Keratinocyte (primary cell): Measurements from ENCODE around the gene CDK17.

ENCODE experiments used
- EZH2 ChIP-seq: IDR thresholded peaks from one replicate; pipeline ENCODE4 v1.6.1; 2012; ENCODE audit warnings: inconsistent platforms, mild to moderate bottlenecking, low read length, moderate library complexity
- TF ChIP-seq, protein P1 (sequence below), 3 experiments: IDR thresholded peaks in 1 of 3; conservative IDR thresholded peaks in 1 of 3; optimal IDR thresholded peaks in 1 of 3; 2 replicates in 2 of 3; 3 replicates in 1 of 3; pipeline versions ENCODE3 to v1.5.1; 2011; ENCODE audit warnings: low read length in 3 of 3, mild to moderate bottlenecking in 3 of 3, moderate library complexity in 2 of 3, control low read depth in 1 of 3, inconsistent platforms in 1 of 3; ENCODE audit not compliant: insufficient read depth in 2 of 3; ENCODE audit errors: extremely low read depth in 1 of 3

DNA sequence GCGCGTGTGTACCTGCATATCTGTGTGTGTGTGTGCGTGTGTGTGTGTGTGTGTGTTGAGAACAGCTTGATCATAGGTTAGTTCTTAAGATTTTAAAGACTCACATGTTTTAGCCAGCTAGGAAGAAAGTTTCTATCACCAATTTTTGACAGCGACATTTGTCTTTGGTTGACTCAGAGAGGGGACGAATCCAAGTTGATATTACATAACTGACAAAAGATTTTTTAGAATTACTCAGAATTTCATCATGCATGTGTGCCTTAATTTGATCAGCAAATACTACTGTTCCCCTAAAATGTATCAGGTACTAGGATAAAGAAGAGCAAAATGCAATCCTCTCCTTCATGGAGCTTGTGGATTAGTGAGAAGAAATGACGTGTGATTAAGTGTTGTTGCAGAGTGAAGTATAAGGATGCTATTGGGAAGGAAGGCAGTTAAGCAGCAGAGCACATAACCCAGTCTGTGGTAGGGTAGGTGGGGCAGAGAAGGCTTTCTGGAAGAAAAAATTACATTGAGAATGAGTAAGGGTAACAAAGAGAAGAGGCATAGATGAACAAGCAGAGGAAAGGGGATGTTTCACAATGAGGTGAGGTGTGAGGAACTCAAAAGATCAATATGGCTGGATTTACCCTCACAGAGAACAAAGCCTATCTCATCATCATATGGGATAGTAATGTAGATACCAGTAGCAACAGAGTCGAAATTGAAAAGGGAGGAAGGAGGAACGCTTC is 128.6 kb downstream of the CDK17 start:
- no peak for TF ChIP-seq EZH2
- TF ChIP-seq, protein P1, sequence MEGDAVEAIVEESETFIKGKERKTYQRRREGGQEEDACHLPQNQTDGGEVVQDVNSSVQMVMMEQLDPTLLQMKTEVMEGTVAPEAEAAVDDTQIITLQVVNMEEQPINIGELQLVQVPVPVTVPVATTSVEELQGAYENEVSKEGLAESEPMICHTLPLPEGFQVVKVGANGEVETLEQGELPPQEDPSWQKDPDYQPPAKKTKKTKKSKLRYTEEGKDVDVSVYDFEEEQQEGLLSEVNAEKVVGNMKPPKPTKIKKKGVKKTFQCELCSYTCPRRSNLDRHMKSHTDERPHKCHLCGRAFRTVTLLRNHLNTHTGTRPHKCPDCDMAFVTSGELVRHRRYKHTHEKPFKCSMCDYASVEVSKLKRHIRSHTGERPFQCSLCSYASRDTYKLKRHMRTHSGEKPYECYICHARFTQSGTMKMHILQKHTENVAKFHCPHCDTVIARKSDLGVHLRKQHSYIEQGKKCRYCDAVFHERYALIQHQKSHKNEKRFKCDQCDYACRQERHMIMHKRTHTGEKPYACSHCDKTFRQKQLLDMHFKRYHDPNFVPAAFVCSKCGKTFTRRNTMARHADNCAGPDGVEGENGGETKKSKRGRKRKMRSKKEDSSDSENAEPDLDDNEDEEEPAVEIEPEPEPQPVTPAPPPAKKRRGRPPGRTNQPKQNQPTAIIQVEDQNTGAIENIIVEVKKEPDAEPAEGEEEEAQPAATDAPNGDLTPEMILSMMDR (optimal IDR thresholded peaks at IDR 0.05 in 1 of 3, IDR thresholded peaks at IDR 0.05 in 1 of 3, conservative IDR thresholded peaks at IDR 0.05 in 1 of 3; ENCODE audit: extremely low read depth in 1 of 3, insufficient read depth in 2 of 3, low read length in 3 of 3) = no peak
